Parathyroid adenoma (tissue), 2 donors: ENCODE measurements around the gene FRMPD1.
A peak's percentile ranks its signal among the peaks of the same experiment; 100 is the strongest.

Source experiments
- H2AFZ ChIP-seq: fragments of 300-600 bp; sonication (generic); one replicate; pipeline ENCODE4 v1.7.0; 2017; ENCODE audit warnings: antibody characterized with exemption, mild to moderate bottlenecking
- H3K27ac ChIP-seq: fragments of 300-600 bp; sonication (generic); one replicate; pipeline ENCODE4 v1.7.0; 2017
- H3K27me3 ChIP-seq: fragments of 300-600 bp; sonication (generic); one replicate; pipeline ENCODE4 v1.7.0; 2017; ENCODE audit warnings: low read length; ENCODE audit not compliant: control insufficient read depth, insufficient read depth
- H3K36me3 ChIP-seq: fragments of 300-600 bp; sonication (generic); one replicate; pipeline ENCODE4 v1.7.0; 2017; ENCODE audit warnings: low read length; ENCODE audit not compliant: control insufficient read depth, insufficient read depth
- H3K4me1 ChIP-seq: fragments of 300-600 bp; sonication (generic); one replicate; pipeline ENCODE4 v1.7.0; 2017; ENCODE audit warnings: control low read depth
- H3K4me2 ChIP-seq: fragments of 300-600 bp; sonication (generic); one replicate; pipeline ENCODE4 v1.7.0; 2017; ENCODE audit warnings: low read length
- H3K4me3 ChIP-seq: fragments of 300-600 bp; sonication (generic); one replicate; pipeline ENCODE4 v1.7.0; 2017; ENCODE audit warnings: low read depth, low read length
- H3K79me2 ChIP-seq: fragments of 300-600 bp; sonication (generic); one replicate; pipeline ENCODE4 v1.7.0; 2017; ENCODE audit warnings: control low read depth
- H3K9ac ChIP-seq: fragments of 300-600 bp; sonication (generic); one replicate; pipeline ENCODE4 v1.7.0; 2017; ENCODE audit warnings: mild to moderate bottlenecking
- H3K9me3 ChIP-seq: fragments of 300-600 bp; sonication (generic); one replicate; pipeline ENCODE4 v1.7.0; 2017; ENCODE audit warnings: low read length; ENCODE audit not compliant: control insufficient read depth
- CTCF ChIP-seq: fragments of 300-600 bp; sonication (generic); IDR thresholded peaks from one replicate; pipeline ENCODE4 v1.7.0; 2017; ENCODE audit warnings: antibody characterized with exemption, mild to moderate bottlenecking
- donor health status: primary hyperparathyroidism.

Gene FRMPD1

GRCh38 chr9:37632479-37632878, 18.3 kb upstream of the FRMPD1 start:
- Histone ChIP-seq H3K27me3 (no peaks in the 10 kb centered on the region), H3K27ac (no peak overlapping the region), H3K4me1 (no peaks in the 10 kb centered on the region), H2AFZ (no peak overlapping the region), H3K4me2 (no peak overlapping the region), H3K36me3 (no peaks in the 10 kb centered on the region), H3K79me2 (no peaks in the 10 kb centered on the region), H3K9ac (no peak overlapping the region), H3K4me3 (no peak overlapping the region), H3K9me3 (no peaks in the 10 kb centered on the region)
- no peak for TF ChIP-seq CTCF

GRCh38 chr9:37635808-37636207, 14.9 kb upstream of the FRMPD1 start:
- H3K4me3 ChIP-seq = no peak overlapping the region
- no peak overlapping the region for H2AFZ ChIP-seq
- H3K4me2 ChIP-seq = no peak overlapping the region
- no peak for TF ChIP-seq CTCF
- no peak overlapping the region for H3K27ac ChIP-seq
- H3K4me1 ChIP-seq = peaks cover 12% of the 10 kb centered on the region
- no peaks in the 10 kb centered on the region for H3K79me2 ChIP-seq
- no peak overlapping the region for H3K9ac ChIP-seq
- H3K9me3 ChIP-seq = no peaks in the 10 kb centered on the region
- no peaks in the 10 kb centered on the region for H3K36me3 ChIP-seq
- H3K27me3 ChIP-seq = no peaks in the 10 kb centered on the region

- no peaks in the 10 kb centered on the region for H3K79me2 ChIP-seq
- no peak overlapping the region for H2AFZ ChIP-seq
- peaks cover 12% of the 10 kb centered on the region for H3K4me1 ChIP-seq
- no peak overlapping the region for H3K9ac ChIP-seq
- H3K36me3 ChIP-seq = no peaks in the 10 kb centered on the region
- H3K27me3 ChIP-seq = no peaks in the 10 kb centered on the region
- no peaks in the 10 kb centered on the region for H3K9me3 ChIP-seq
- H3K27ac ChIP-seq = no peak overlapping the region
- H3K4me2 ChIP-seq = no peak overlapping the region
- TF ChIP-seq CTCF = no peak
- no peak overlapping the region for H3K4me3 ChIP-seq
Measured at GRCh38 chr9:37636511-37637448, 14.0 kb upstream of the FRMPD1 start.

- Histone ChIP-seq H3K4me1 (peaks cover 12% of the 10 kb centered on the region), H3K4me3 (no peak overlapping the region), H3K9me3 (no peaks in the 10 kb centered on the region), H3K36me3 (no peaks in the 10 kb centered on the region), H3K4me2 (no peak overlapping the region), H3K27ac (no peak overlapping the region), H3K9ac (no peak overlapping the region), H2AFZ (peak overlapping the region; percentile 18), H3K27me3 (no peaks in the 10 kb centered on the region), H3K79me2 (no peaks in the 10 kb centered on the region)
- no peak for TF ChIP-seq CTCF
Measured at GRCh38 chr9:37639109-37639762, 11.5 kb upstream of the FRMPD1 start.
